SK-N-MC (cell line): Measurements from ENCODE around the gene CACTIN.

ENCODE experiments used
- DNase-seq: peaks from one replicate; pipeline ENCODE4 v3.0.0-alpha.2; 2011; ENCODE audit warnings: low read depth, low spot score
- H3K27ac ChIP-seq: fragments of 200-600 bp; sonication (generic); 2 replicates; pipeline ENCODE4 v1.5.1; 2016; ENCODE audit warnings: mixed run types
- H3K36me3 ChIP-seq: fragments of 200-600 bp; sonication (generic); 2 replicates; pipeline ENCODE4 v1.6.1; 2017; ENCODE audit warnings: antibody characterized with exemption, low read length, mixed read lengths; ENCODE audit not compliant: insufficient read depth
- H3K4me3 ChIP-seq: fragments of 200-600 bp; sonication (generic); 2 replicates; pipeline ENCODE4 v1.5.1; 2016
- H3K9ac ChIP-seq: fragments of 200-600 bp; sonication (generic); 2 replicates; pipeline ENCODE4 v1.8.0; 2017; ENCODE audit warnings: mixed run types, mixed read lengths; ENCODE audit not compliant: insufficient read length
- H3K9me3 ChIP-seq: fragments of 200-600 bp; sonication (generic); 2 replicates; pipeline ENCODE4 v1.6.1; 2017; ENCODE audit warnings: low read depth, mild to moderate bottlenecking, antibody characterized with exemption, low read length, moderate library complexity, mixed read lengths
- EZH2 ChIP-seq: fragments of 200-600 bp; sonication (generic); IDR thresholded peaks from one replicate; pipeline ENCODE4 v1.6.1; 2017; ENCODE audit warnings: antibody characterized with exemption
- FOXP2 ChIP-seq: optimal IDR thresholded peaks from 2 replicates; pipeline ENCODE3; 2011; ENCODE audit warnings: mild to moderate bottlenecking, moderate library complexity; ENCODE audit not compliant: insufficient read depth; ENCODE audit errors: extremely low read length, control extremely low read depth
- POLR2AphosphoS5 ChIP-seq: IDR thresholded peaks from 2 replicates; pipeline ENCODE4 v1.6.1; 2012; ENCODE audit warnings: mild to moderate bottlenecking, low read depth, low read length, borderline replicate concordance

Gene CACTIN

GRCh38 chr19:3657395-3657769, 30.8 kb upstream of the CACTIN start:
- H3K36me3 ChIP-seq: no peaks in the 10 kb centered on the region
- DNase-seq: no peak
- H3K27ac ChIP-seq: no peak overlapping the region
- no peak overlapping the region for H3K9ac ChIP-seq
- no peak overlapping the region for H3K4me3 ChIP-seq
- H3K9me3 ChIP-seq: no peaks in the 10 kb centered on the region
- TF ChIP-seq POLR2AphosphoS5: no peak
- TF ChIP-seq EZH2: no peak
- TF ChIP-seq FOXP2: no peak

- Histone ChIP-seq H3K4me3 (no peak overlapping the region), H3K9me3 (no peaks in the 10 kb centered on the region), H3K9ac (no peak overlapping the region), H3K27ac (no peak overlapping the region), H3K36me3 (no peaks in the 10 kb centered on the region)
- no peak for TF ChIP-seq EZH2
- TF ChIP-seq FOXP2: no peak
- no peak for TF ChIP-seq POLR2AphosphoS5
- DNase-seq: no peak
These were observed 30.3 kb upstream of the CACTIN start for GRCh38 chr19:3656747-3657394.

- H3K4me3 ChIP-seq: no peak overlapping the region
These were observed 29.6 kb upstream of the CACTIN start for GRCh38 chr19:3656073-3656746.

GRCh38 chr19:3655402-3656072, 28.9 kb upstream of the CACTIN start:
- no peak overlapping the region for H3K9ac ChIP-seq
- DNase-seq: no peak
- H3K4me3 ChIP-seq: no peak overlapping the region
- no peaks in the 10 kb centered on the region for H3K36me3 ChIP-seq
- no peaks in the 10 kb centered on the region for H3K9me3 ChIP-seq
- TF ChIP-seq EZH2 (no peak), POLR2AphosphoS5 (no peak), FOXP2 (no peak)
- no peak overlapping the region for H3K27ac ChIP-seq

More at GRCh38 chr19:3656073-3656746, 29.6 kb upstream of the CACTIN start:
- Histone ChIP-seq H3K36me3 (no peaks in the 10 kb centered on the region), H3K9ac (no peak overlapping the region), H3K9me3 (no peaks in the 10 kb centered on the region), H3K27ac (no peak overlapping the region)
- no peak for TF ChIP-seq POLR2AphosphoS5
- no peak for DNase-seq

GRCh38 chr19:3653865-3654513, 27.4 kb upstream of the CACTIN start:
- TF ChIP-seq FOXP2 (no peak), EZH2 (no peak), POLR2AphosphoS5 (no peak)
- no peak overlapping the region for H3K4me3 ChIP-seq
- no peak overlapping the region for H3K27ac ChIP-seq
- no peak for DNase-seq
- no peaks in the 10 kb centered on the region for H3K36me3 ChIP-seq
- H3K9ac ChIP-seq: no peak overlapping the region
- no peaks in the 10 kb centered on the region for H3K9me3 ChIP-seq

- TF ChIP-seq EZH2 (no peak), FOXP2 (no peak), POLR2AphosphoS5 (no peak)
- H3K36me3 ChIP-seq: no peaks in the 10 kb centered on the region
These were observed 26.6 kb upstream of the CACTIN start for GRCh38 chr19:3653081-3653795.

GRCh38 chr19:3652422-3652821, 25.8 kb upstream of the CACTIN start:
- Histone ChIP-seq H3K36me3 (no peaks in the 10 kb centered on the region), H3K27ac (no peak overlapping the region), H3K9ac (no peak overlapping the region), H3K9me3 (no peaks in the 10 kb centered on the region), H3K4me3 (no peak overlapping the region)
- DNase-seq: no peak
- TF ChIP-seq EZH2: no peak
- no peak for TF ChIP-seq POLR2AphosphoS5
- no peak for TF ChIP-seq FOXP2

More at GRCh38 chr19:3653081-3653795, 26.6 kb upstream of the CACTIN start:
- Histone ChIP-seq H3K9me3 (no peaks in the 10 kb centered on the region), H3K9ac (no peak overlapping the region), H3K4me3 (no peak overlapping the region), H3K27ac (no peak overlapping the region)
- DNase-seq: no peak

GRCh38 chr19:3651684-3652083, 25.1 kb upstream of the CACTIN start:
- DNase-seq: no peak
- Histone ChIP-seq H3K9ac (no peak overlapping the region), H3K27ac (no peak overlapping the region), H3K36me3 (no peaks in the 10 kb centered on the region), H3K9me3 (no peaks in the 10 kb centered on the region), H3K4me3 (no peak overlapping the region)
- TF ChIP-seq POLR2AphosphoS5: no peak
